SJCRH30 (cell line): ENCODE data around the gene RFXANK. TPM values are rescaled to one million over a fixed set of nuclear protein-coding genes. Genes with fewer than 3 reads are reported as not detected.

Experiments
- DNase-seq, 2 experiments: peaks; one replicate each; pipeline ENCODE4 v3.0.0-alpha.2; 2015 to 2020
- H3K27ac ChIP-seq: fragments of 250-450 bp; sonication (Bioruptor Pico); 2 replicates; pipeline ENCODE4 v1.5.1; 2020; ENCODE audit warnings: mild to moderate bottlenecking, moderate library complexity
- H3K27me3 ChIP-seq: fragments of 250-450 bp; sonication (Bioruptor Pico); 2 replicates; pipeline ENCODE4 v1.5.1; 2020; ENCODE audit warnings: mild to moderate bottlenecking, moderate library complexity
- H3K36me3 ChIP-seq: fragments of 250-450 bp; sonication (Bioruptor Pico); 2 replicates; pipeline ENCODE4 v1.5.1; 2020; ENCODE audit warnings: mild to moderate bottlenecking, moderate library complexity
- H3K4me1 ChIP-seq: fragments of 250-450 bp; sonication (Bioruptor Pico); 2 replicates; pipeline ENCODE4 v1.5.1; 2020; ENCODE audit warnings: mild to moderate bottlenecking, moderate library complexity
- H3K4me3 ChIP-seq: fragments of 250-450 bp; sonication (Bioruptor Pico); 2 replicates; pipeline ENCODE4 v1.5.1; 2020; ENCODE audit warnings: mild to moderate bottlenecking, moderate library complexity
- H3K9me3 ChIP-seq: fragments of 250-450 bp; sonication (Bioruptor Pico); replicated peaks from 2 replicates; pipeline ENCODE4 v1.5.1; 2020; ENCODE audit warnings: mild to moderate bottlenecking, moderate library complexity
- total RNA-seq: library from RNA; depleted of rRNA; stranded (reverse); fragments of >200 nt; shearing (Covaris generic); gene quantifications from 2 replicates; pipeline ENCODE4 v1.2.3, GENCODE V29; 2014

RFXANK gene
- total RNA-seq, 1 experiment from 2014 or later: 52.5 TPM

- no peak for DNase-seq
- Histone ChIP-seq H3K9me3 (no peaks in the 10 kb centered on the region), H3K27ac (no peak overlapping the region), H3K4me1 (no peaks in the 10 kb centered on the region), H3K27me3 (no peaks in the 10 kb centered on the region), H3K36me3 (no peaks in the 10 kb centered on the region), H3K4me3 (no peak overlapping the region)
Measured at GRCh38 chr19:19226204-19226603, 34.1 kb downstream of the RFXANK start.

- no peak for DNase-seq
- Histone ChIP-seq H3K4me1 (no peaks in the 10 kb centered on the region), H3K4me3 (no peak overlapping the region), H3K27me3 (no peaks in the 10 kb centered on the region), H3K36me3 (no peaks in the 10 kb centered on the region), H3K9me3 (no peaks in the 10 kb centered on the region), H3K27ac (no peak overlapping the region)
Measured at GRCh38 chr19:19226663-19227062, 34.6 kb downstream of the RFXANK start.

GRCh38 chr19:19227217-19227616 is 35.2 kb downstream of the RFXANK start:
- DNase-seq: no peak
- H3K27me3 ChIP-seq: no peaks in the 10 kb centered on the region
- H3K4me1 ChIP-seq: no peaks in the 10 kb centered on the region
- no peak overlapping the region for H3K4me3 ChIP-seq
- H3K27ac ChIP-seq: no peak overlapping the region
- H3K9me3 ChIP-seq: no peaks in the 10 kb centered on the region
- no peaks in the 10 kb centered on the region for H3K36me3 ChIP-seq

- H3K27ac ChIP-seq: no peak overlapping the region
- H3K4me1 ChIP-seq: no peaks in the 10 kb centered on the region
- peaks cover 8% of the 10 kb centered on the region for H3K9me3 ChIP-seq
- no peaks in the 10 kb centered on the region for H3K27me3 ChIP-seq
- DNase-seq: no peak
- no peak overlapping the region for H3K4me3 ChIP-seq
- no peaks in the 10 kb centered on the region for H3K36me3 ChIP-seq
Measured at GRCh38 chr19:19229701-19230100, 37.6 kb downstream of the RFXANK start.

DNA sequence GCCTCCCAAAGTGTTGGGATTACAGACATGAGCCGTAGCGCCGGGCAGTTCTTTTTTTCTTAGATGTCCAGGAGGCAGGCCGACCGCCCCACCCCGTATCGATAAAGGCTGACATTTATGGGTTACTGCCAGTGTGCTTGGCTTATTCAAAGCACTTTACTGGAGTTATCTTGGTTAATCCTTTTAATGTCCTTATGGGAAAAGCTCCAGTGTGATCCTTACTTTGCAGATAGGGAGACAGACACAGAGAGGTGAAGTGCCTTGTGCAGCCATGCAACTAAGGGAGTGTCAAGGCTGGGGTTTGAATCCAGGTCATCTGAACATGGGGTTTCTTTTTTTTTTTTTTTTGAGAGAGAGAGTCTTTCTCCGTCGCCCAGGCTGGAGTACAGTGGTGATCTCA is 38.9 kb downstream of the RFXANK start:
- no peak overlapping the region for H3K4me3 ChIP-seq
- peaks cover 10% of the 10 kb centered on the region for H3K9me3 ChIP-seq
- H3K36me3 ChIP-seq: no peaks in the 10 kb centered on the region
- H3K27ac ChIP-seq: no peak overlapping the region
- no peaks in the 10 kb centered on the region for H3K4me1 ChIP-seq
- no peak for DNase-seq
- H3K27me3 ChIP-seq: no peaks in the 10 kb centered on the region

DNA sequence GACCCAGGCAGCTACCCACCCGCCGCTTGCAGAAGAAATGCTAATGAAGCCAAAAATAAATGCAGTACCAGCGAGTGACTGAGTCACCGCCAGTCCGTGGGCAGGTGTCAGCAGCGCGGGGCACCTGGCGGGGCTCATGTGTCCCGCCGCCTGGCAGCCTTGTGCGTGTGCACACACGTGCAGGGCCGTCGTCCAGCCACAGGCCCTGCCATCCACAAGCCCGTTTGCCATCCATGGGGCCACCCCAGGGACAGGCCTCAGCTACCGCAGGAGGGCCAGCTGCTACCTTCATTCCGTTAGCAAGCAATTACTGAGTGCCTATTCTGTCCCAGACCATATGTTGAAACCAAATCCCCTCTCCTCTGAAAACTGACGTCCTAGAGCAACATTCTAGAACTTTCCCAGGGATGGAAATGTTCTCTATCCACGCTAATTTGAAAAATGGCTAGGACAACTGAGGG is 40.2 kb downstream of the RFXANK start:
- no peak overlapping the region for H3K4me3 ChIP-seq
- H3K9me3 ChIP-seq: peaks cover 13% of the 10 kb centered on the region
- no peak overlapping the region for H3K27ac ChIP-seq
- DNase-seq: peak; percentile 52 to 60
- no peaks in the 10 kb centered on the region for H3K4me1 ChIP-seq
- H3K27me3 ChIP-seq: no peaks in the 10 kb centered on the region
- H3K36me3 ChIP-seq: no peaks in the 10 kb centered on the region

DNA sequence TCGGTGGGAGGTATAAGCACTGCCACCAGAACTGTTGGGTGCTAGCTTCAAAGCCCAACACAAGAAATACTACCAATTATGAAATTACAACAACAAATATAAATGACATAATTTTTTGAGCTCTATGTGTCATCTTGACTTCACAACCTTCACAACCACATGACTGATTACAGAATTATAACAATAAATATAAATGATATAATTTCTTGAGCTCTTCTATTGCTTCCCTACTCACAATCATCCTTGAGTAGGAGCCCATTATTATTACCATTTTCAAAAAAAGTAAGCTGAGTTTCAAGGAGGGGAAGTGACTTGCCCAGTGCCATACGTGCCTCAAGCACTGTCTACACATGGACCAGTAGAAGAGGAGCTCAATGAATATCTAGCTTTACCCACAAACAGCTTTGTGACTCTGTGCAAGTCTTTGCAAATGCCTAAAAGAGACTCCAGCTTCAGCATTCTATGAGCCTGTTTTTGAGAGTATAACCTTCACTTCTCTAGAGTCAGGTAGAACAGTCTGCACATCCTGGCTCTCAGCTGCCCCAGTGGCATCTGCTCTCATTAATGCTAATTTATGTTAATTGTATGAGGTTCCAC is 42.3 kb downstream of the RFXANK start:
- peaks cover 13% of the 10 kb centered on the region for H3K9me3 ChIP-seq
- H3K4me1 ChIP-seq: no peaks in the 10 kb centered on the region
- DNase-seq: no peak

GRCh38 chr19:19236173-19236572 is 44.1 kb downstream of the RFXANK start:
- H3K4me1 ChIP-seq: no peaks in the 10 kb centered on the region
- no peak overlapping the region for H3K4me3 ChIP-seq
- no peaks in the 10 kb centered on the region for H3K36me3 ChIP-seq
- H3K27ac ChIP-seq: no peak overlapping the region
- no peaks in the 10 kb centered on the region for H3K27me3 ChIP-seq
- no peak for DNase-seq
- peaks cover 13% of the 10 kb centered on the region for H3K9me3 ChIP-seq

More for the DNA sequence above, 42.3 kb downstream of the RFXANK start:
- Histone ChIP-seq H3K4me3 (no peak overlapping the region), H3K27me3 (no peaks in the 10 kb centered on the region), H3K27ac (no peak overlapping the region), H3K36me3 (no peaks in the 10 kb centered on the region)

DNA sequence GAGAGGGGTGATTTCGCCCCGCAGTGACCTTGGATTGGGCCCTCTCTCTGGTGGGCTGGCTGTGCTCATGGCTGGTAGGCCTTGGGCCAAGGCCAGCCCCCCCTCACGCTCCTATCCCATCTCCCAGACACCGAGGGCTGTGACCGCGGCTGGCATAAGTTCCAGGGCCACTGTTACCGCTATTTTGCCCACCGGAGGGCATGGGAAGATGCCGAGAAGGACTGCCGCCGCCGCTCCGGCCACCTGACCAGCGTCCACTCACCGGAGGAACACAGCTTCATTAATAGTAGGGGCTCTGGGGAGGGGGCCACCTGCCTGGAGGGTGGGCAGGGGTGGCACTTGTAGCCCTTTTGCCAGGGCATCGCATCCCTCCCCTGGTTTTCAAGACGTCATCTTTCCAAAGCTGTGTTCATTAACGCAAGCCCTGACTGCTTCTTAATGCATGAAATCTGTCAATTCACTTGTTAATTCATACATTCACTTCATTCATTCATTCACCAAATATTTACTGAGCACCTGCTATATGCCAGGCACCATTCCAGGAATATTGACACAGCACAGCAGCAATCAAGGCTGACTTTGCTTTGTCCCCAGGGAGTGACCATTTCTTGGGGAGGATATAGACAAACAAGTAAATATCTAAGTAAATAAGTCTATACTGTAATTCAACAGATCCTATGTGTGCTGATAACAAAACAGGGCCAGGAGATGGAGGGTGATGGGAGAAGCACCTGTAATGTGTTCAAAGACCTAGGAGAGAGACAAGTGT is 46.3 kb downstream of the RFXANK start:
- Histone ChIP-seq H3K4me1 (no peaks in the 10 kb centered on the region), H3K4me3 (no peak overlapping the region), H3K27me3 (no peaks in the 10 kb centered on the region), H3K27ac (no peak overlapping the region), H3K36me3 (no peaks in the 10 kb centered on the region), H3K9me3 (peaks cover 13% of the 10 kb centered on the region)
- no peak for DNase-seq

GRCh38 chr19:19239675-19240074 is 47.6 kb downstream of the RFXANK start:
- no peak for DNase-seq
- no peak overlapping the region for H3K4me3 ChIP-seq
- no peaks in the 10 kb centered on the region for H3K36me3 ChIP-seq
- no peak overlapping the region for H3K27ac ChIP-seq
- H3K9me3 ChIP-seq: peaks cover 5% of the 10 kb centered on the region
- no peaks in the 10 kb centered on the region for H3K4me1 ChIP-seq
- no peaks in the 10 kb centered on the region for H3K27me3 ChIP-seq

DNA sequence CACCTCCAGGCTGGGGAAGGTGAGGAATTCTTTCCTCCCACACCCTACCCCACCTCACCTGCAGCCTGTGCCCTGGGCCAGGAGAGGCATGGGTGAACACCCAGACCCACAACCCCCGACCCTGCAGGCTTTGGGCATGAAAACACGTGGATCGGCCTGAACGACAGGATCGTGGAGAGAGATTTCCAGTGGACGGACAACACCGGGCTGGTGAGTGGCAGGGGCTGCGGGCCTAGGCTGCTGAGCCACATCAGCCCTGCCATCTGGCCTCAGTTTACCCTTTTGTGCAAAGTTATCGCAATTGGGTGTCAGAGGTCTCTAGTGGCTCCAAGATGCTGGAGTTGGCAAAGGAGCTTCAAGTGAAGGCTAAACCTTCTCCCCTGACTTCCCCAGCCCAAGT is 48.4 kb downstream of the RFXANK start:
- Histone ChIP-seq H3K27me3 (no peaks in the 10 kb centered on the region), H3K4me3 (no peak overlapping the region)
- DNase-seq: no peak

GRCh38 chr19:19250196-19250801 is 58.2 kb downstream of the RFXANK start:
- no peaks in the 10 kb centered on the region for H3K27me3 ChIP-seq
- no peak overlapping the region for H3K4me3 ChIP-seq
- H3K4me1 ChIP-seq: no peaks in the 10 kb centered on the region
- no peaks in the 10 kb centered on the region for H3K9me3 ChIP-seq
- no peak overlapping the region for H3K27ac ChIP-seq
- no peak for DNase-seq
- no peaks in the 10 kb centered on the region for H3K36me3 ChIP-seq

More for the DNA sequence above, 48.4 kb downstream of the RFXANK start:
- Histone ChIP-seq H3K27ac (no peak overlapping the region), H3K36me3 (no peaks in the 10 kb centered on the region), H3K9me3 (peaks cover 5% of the 10 kb centered on the region; the same call in 1 of the 2 replicates), H3K4me1 (no peaks in the 10 kb centered on the region)
